Upper lobe of left lung (tissue), 6 donors: Measurements from ENCODE around the gene CCDC148. TPM values are rescaled to one million over a fixed set of nuclear protein-coding genes. Genes with fewer than 3 reads are reported as not detected.

ENCODE experiments used
- ATAC-seq, 2 donors: fragments of 200-7000 bp; cut with Tn5 transposase; one replicate each; pipeline ENCODE4 v1.9.1; 2022; ENCODE audit warnings: mild to moderate bottlenecking in 2 of 2, moderate library complexity in 2 of 2; ENCODE audit not compliant: low FRiP score in 2 of 2
- DNase-seq, 2 donors: peaks; one replicate each; pipeline ENCODE4 v3.0.0-alpha.2; 2019 to 2020
- H3K27ac ChIP-seq, 4 donors: fragments of 200-600 bp; sonication (generic); one replicate each; pipeline ENCODE4 v1.5.1; 2016 to 2019
- H3K27me3 ChIP-seq, 4 donors: fragments of 200-600 bp; sonication (generic); one replicate each; pipeline ENCODE4 v1.5.1; 2017 to 2019
- H3K36me3 ChIP-seq, 4 donors: fragments of 200-600 bp; sonication (generic); one replicate each; pipeline ENCODE4 v1.5.1; 2016 to 2019
- H3K4me1 ChIP-seq, 4 donors: fragments of 200-600 bp; sonication (generic); one replicate each; pipeline ENCODE4 v1.5.1; 2018 to 2019
- H3K4me3 ChIP-seq, 4 donors: fragments of 200-600 bp; sonication (generic); one replicate each; pipeline ENCODE4 v1.5.1; 2017 to 2019; ENCODE audit warnings: mild to moderate bottlenecking in 2 of 4, moderate library complexity in 1 of 4
- H3K9me3 ChIP-seq, 4 donors: fragments of 200-600 bp; sonication (generic); one replicate each; pipeline ENCODE4 v1.5.1; 2018 to 2019
- CTCF ChIP-seq, 6 experiments: fragments of 450-650 bp in 4 of 6; fragments of 200-600 bp in 2 of 6; sonication (generic) in 2 of 6; IDR thresholded peaks; one replicate each; pipeline ENCODE4 v1.5.1; 2016 to 2019; ENCODE audit warnings: antibody characterized with exemption in 6 of 6
- EP300 ChIP-seq, 4 donors: sonication (generic); formaldehyde crosslinking; IDR thresholded peaks; one replicate each; pipeline ENCODE4 v1.5.1; 2017; ENCODE audit warnings: antibody characterized with exemption in 4 of 4, control low read depth in 2 of 4
- POLR2A ChIP-seq, 4 donors: fragments of 450-650 bp; IDR thresholded peaks; one replicate each; pipeline ENCODE4 v1.5.1; 2016 to 2017; ENCODE audit warnings: antibody characterized with exemption in 4 of 4, mild to moderate bottlenecking in 2 of 4
- POLR2AphosphoS5 ChIP-seq, 2 donors: sonication (generic); formaldehyde crosslinking; IDR thresholded peaks; one replicate each; pipeline ENCODE4 v1.5.1; 2017; ENCODE audit warnings: antibody characterized with exemption in 2 of 2
- WGBS, 2 donors: methylation state at CpG; one replicate each; pipeline ENCODE4 v1.1.5; 2017 to 2018; 5-methylcytosine and 5-hydroxymethylcytosine counted together
- total RNA-seq, 6 donors: library from RNA; depleted of rRNA in 4 of 6; stranded (reverse); fragments of >200 nt in 4 of 6; gene quantifications; one replicate each; pipeline versions ENCODE4 v1.1.0 to v1.2.1, GENCODE V29; 2016 to 2021
- donor health status: DM: no; HTN: no; CAD: no; lungs with moderate emphysema.
- donor health status: DM: no; HTN: yes; CAD: no; lungs with severe emphysema.

CCDC148 gene
- total RNA-seq, 6 donors from 2014 or later, result 0.69 to 4.2 (median 1.9) TPM

GRCh38 chr2:158131483-158131912 is 325.1 kb downstream of the CCDC148 start:
- TF ChIP-seq POLR2A (IDR thresholded peaks at IDR 0.05) (no peak), EP300 (IDR thresholded peaks at IDR 0.05) (no peak), POLR2AphosphoS5 (IDR thresholded peaks at IDR 0.05) (no peak), CTCF (IDR thresholded peaks at IDR 0.05) (no peak)
- Histone ChIP-seq H3K4me3 (no peak overlapping the region), H3K27me3 (no peaks in the 10 kb centered on the region), H3K4me1 (peaks cover 0 to 6% (median 0%) of the 10 kb centered on the region in 4 donors), H3K9me3 (no peaks in the 10 kb centered on the region), H3K27ac (no peak overlapping the region), H3K36me3 (no peaks in the 10 kb centered on the region)
- ATAC-seq (no peak), DNase-seq (no peak)
- WGBS, 2 donors, result 87 to 90% methylated on average over 1 of the region's 1 CpG

GRCh38 chr2:158130832-158131473 is 325.6 kb downstream of the CCDC148 start:
- no peak overlapping the region for H3K27ac ChIP-seq

GRCh38 chr2:158129037-158129436 is 327.5 kb downstream of the CCDC148 start:
- H3K4me1 ChIP-seq, result peaks cover 0 to 6% (median 0%) of the 10 kb centered on the region in 4 donors
- H3K27ac ChIP-seq, result no peak overlapping the region
- H3K9me3 ChIP-seq, result no peaks in the 10 kb centered on the region
- H3K4me3 ChIP-seq, result no peak overlapping the region
- H3K27me3 ChIP-seq, result no peaks in the 10 kb centered on the region
- no peaks in the 10 kb centered on the region for H3K36me3 ChIP-seq
- ATAC-seq, result no peak
- DNase-seq, result no peak
- TF ChIP-seq EP300 (IDR thresholded peaks at IDR 0.05) (no peak), CTCF (IDR thresholded peaks at IDR 0.05) (no peak), POLR2AphosphoS5 (IDR thresholded peaks at IDR 0.05) (no peak), POLR2A (IDR thresholded peaks at IDR 0.05) (no peak)
- 84 to 88% methylated on average over 5 of the region's 5 CpGs for WGBS, 2 donors

More at GRCh38 chr2:158130832-158131473, 325.6 kb downstream of the CCDC148 start:
- TF ChIP-seq EP300 (IDR thresholded peaks at IDR 0.05) (no peak), POLR2A (IDR thresholded peaks at IDR 0.05) (no peak), CTCF (IDR thresholded peaks at IDR 0.05) (no peak), POLR2AphosphoS5 (IDR thresholded peaks at IDR 0.05) (no peak)
- H3K27me3 ChIP-seq, result no peaks in the 10 kb centered on the region
- 63 to 71% methylated on average over 2 of the region's 2 CpGs for WGBS, 2 donors
- DNase-seq (no peak), ATAC-seq (no peak)
- no peaks in the 10 kb centered on the region for H3K9me3 ChIP-seq
- H3K4me1 ChIP-seq, result peaks cover 0 to 6% (median 0%) of the 10 kb centered on the region in 4 donors
- no peaks in the 10 kb centered on the region for H3K36me3 ChIP-seq
- H3K4me3 ChIP-seq, result no peak overlapping the region

- DNase-seq, result no peak
- peaks cover 0 to 6% (median 0%) of the 10 kb centered on the region in 4 donors for H3K4me1 ChIP-seq
- no peak overlapping the region for H3K4me3 ChIP-seq
- no peaks in the 10 kb centered on the region for H3K36me3 ChIP-seq
- H3K27me3 ChIP-seq, result no peaks in the 10 kb centered on the region
- H3K27ac ChIP-seq, result no peak overlapping the region
- 87 to 94% methylated on average over 2 of the region's 2 CpGs for WGBS, 2 donors
- H3K9me3 ChIP-seq, result no peaks in the 10 kb centered on the region
- TF ChIP-seq EP300 (IDR thresholded peaks at IDR 0.05) (no peak), POLR2AphosphoS5 (IDR thresholded peaks at IDR 0.05) (no peak), POLR2A (IDR thresholded peaks at IDR 0.05) (no peak)
- ATAC-seq, result no peak
Measured at GRCh38 chr2:158128168-158128973, 328.2 kb downstream of the CCDC148 start.

GRCh38 chr2:158127380-158127804 is 329.2 kb downstream of the CCDC148 start:
- 46 to 73% methylated on average over 1 of the region's 1 CpG for WGBS, 2 donors
- no peak for DNase-seq
- H3K27ac ChIP-seq, result no peak overlapping the region

More at GRCh38 chr2:158127380-158127804, 329.2 kb downstream of the CCDC148 start:
- no peak for ATAC-seq
- peaks cover 0 to 6% (median 0%) of the 10 kb centered on the region in 4 donors for H3K4me1 ChIP-seq
- no peaks in the 10 kb centered on the region for H3K36me3 ChIP-seq
- no peak overlapping the region for H3K4me3 ChIP-seq
- no peak for TF ChIP-seq POLR2A (IDR thresholded peaks at IDR 0.05)
- TF ChIP-seq CTCF (IDR thresholded peaks at IDR 0.05), result no peak
- no peak for TF ChIP-seq POLR2AphosphoS5 (IDR thresholded peaks at IDR 0.05)
- TF ChIP-seq EP300 (IDR thresholded peaks at IDR 0.05), result no peak
- no peaks in the 10 kb centered on the region for H3K27me3 ChIP-seq
- no peaks in the 10 kb centered on the region for H3K9me3 ChIP-seq
